Bronchial epithelial cell (primary cell): Measurements from ENCODE around the gene RANBP9. TPM values are rescaled to one million over a fixed set of nuclear protein-coding genes. Genes with fewer than 3 reads are reported as not detected.

ENCODE experiments used
- DNase-seq: peaks from one replicate; pipeline ENCODE4 v3.0.0-alpha.2; 2010; ENCODE audit warnings: low read depth
- FAIRE-seq: peaks from 2 replicates; lab custom pipeline; 2011; peaks lifted over from hg19 to GRCh38; lab: Jason Lieb, UNC
- H3K27me3 ChIP-seq: 2 replicates; pipeline ENCODE4 v1.5.1; 2011; ENCODE audit warnings: low read length; ENCODE audit not compliant: control insufficient read depth, insufficient read depth
- H3K36me3 ChIP-seq: 2 replicates; pipeline ENCODE4 v1.5.1; 2011; ENCODE audit warnings: low read length; ENCODE audit not compliant: control insufficient read depth, insufficient read depth
- H3K4me3 ChIP-seq: 2 replicates; pipeline ENCODE4 v1.5.1; 2011; ENCODE audit warnings: mild to moderate bottlenecking, low read depth, low read length, control low read depth
- total RNA-seq: library from RNA; depleted of rRNA; stranded (reverse); fragments of >200 nt; gene quantifications from 2 replicates; pipeline ENCODE4 v1.2.1, GENCODE V29; 2014
- TF ChIP-seq, protein P1 (sequence below): IDR thresholded peaks from 2 replicates; pipeline ENCODE4 v1.5.1; 2011; ENCODE audit warnings: mild to moderate bottlenecking, moderate library complexity, low read length, control low read depth, inconsistent platforms; ENCODE audit not compliant: insufficient read depth, severe bottlenecking

The RANBP9 gene
- total RNA-seq, 1 donor from 2014 or later, result 27.4 TPM

DNA sequence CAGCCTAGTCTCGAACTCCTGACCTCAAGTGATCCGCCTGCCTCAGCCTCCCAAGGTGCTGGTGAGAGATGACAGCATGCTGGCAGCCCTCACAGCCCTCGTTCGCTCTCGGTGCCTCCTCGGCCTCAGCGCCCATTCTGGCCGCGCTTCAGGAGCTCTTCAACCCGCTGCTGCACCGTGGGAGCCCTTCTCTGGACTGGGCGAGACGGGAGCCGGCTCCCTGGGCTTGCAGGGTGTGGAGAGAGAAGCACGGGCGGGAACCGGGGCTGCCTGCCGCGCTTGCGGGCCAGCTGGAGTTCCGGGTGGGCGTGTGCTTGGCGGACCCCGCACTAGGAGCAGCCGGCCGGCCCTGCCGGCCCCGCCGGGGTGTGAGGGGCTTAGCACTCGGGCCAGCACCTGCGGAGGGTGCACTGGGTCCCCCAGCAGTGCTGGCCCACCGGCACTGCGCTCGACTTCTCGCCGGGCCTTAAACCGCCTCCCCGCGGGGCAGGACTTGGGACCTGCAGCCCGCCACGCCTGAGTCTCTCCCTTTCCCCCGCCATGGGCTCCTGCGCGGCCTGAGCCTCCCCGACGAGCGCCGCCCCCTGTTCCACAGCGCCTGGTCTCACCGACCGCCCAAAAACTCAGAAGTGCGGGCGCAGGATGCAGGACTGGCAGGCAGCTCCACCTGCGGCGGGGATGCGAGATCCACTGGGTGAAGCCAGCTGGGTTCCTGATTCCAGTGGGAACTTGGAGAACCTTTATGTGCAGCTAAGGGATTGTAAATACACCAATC is 31.5 kb upstream of the RANBP9 start:
- DNase-seq (no peak), FAIRE-seq (no peak)
- Histone ChIP-seq H3K27me3 (no peaks in the 10 kb centered on the region), H3K4me3 (no peak overlapping the region), H3K36me3 (no peaks in the 10 kb centered on the region)
- TF ChIP-seq, protein P1, sequence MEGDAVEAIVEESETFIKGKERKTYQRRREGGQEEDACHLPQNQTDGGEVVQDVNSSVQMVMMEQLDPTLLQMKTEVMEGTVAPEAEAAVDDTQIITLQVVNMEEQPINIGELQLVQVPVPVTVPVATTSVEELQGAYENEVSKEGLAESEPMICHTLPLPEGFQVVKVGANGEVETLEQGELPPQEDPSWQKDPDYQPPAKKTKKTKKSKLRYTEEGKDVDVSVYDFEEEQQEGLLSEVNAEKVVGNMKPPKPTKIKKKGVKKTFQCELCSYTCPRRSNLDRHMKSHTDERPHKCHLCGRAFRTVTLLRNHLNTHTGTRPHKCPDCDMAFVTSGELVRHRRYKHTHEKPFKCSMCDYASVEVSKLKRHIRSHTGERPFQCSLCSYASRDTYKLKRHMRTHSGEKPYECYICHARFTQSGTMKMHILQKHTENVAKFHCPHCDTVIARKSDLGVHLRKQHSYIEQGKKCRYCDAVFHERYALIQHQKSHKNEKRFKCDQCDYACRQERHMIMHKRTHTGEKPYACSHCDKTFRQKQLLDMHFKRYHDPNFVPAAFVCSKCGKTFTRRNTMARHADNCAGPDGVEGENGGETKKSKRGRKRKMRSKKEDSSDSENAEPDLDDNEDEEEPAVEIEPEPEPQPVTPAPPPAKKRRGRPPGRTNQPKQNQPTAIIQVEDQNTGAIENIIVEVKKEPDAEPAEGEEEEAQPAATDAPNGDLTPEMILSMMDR, result no peak

DNA sequence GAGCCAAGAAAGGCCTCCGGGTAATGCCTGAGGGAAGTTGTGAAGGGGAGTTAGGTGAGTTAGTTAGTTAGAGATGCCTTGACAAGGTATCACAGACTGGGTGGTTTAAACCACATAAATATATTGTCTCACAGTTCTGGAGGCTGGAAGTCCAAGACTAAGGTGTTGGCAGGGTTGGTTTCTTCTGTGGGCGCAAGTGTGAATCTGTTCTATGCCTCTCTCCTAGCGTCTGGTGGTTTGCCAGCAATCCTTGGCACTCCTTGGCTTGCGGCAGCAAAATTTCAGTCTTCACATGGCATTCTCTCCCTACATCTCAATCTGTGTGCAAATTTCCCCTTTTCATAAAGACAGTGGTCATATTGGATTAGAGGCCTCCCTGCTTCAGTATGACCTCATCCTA is 29.7 kb upstream of the RANBP9 start:
- FAIRE-seq (no peak), DNase-seq (no peak)
- H3K4me3 ChIP-seq, result no peak overlapping the region
- TF ChIP-seq, protein P1, result no peak
- no peaks in the 10 kb centered on the region for H3K36me3 ChIP-seq
- H3K27me3 ChIP-seq, result no peaks in the 10 kb centered on the region

- DNase-seq (no peak), FAIRE-seq (no peak)
- no peak overlapping the region for H3K4me3 ChIP-seq
- TF ChIP-seq, protein P1, result no peak
- no peaks in the 10 kb centered on the region for H3K27me3 ChIP-seq
- no peaks in the 10 kb centered on the region for H3K36me3 ChIP-seq
Measured at GRCh38 chr6:13735031-13735430, 23.4 kb upstream of the RANBP9 start.

DNA sequence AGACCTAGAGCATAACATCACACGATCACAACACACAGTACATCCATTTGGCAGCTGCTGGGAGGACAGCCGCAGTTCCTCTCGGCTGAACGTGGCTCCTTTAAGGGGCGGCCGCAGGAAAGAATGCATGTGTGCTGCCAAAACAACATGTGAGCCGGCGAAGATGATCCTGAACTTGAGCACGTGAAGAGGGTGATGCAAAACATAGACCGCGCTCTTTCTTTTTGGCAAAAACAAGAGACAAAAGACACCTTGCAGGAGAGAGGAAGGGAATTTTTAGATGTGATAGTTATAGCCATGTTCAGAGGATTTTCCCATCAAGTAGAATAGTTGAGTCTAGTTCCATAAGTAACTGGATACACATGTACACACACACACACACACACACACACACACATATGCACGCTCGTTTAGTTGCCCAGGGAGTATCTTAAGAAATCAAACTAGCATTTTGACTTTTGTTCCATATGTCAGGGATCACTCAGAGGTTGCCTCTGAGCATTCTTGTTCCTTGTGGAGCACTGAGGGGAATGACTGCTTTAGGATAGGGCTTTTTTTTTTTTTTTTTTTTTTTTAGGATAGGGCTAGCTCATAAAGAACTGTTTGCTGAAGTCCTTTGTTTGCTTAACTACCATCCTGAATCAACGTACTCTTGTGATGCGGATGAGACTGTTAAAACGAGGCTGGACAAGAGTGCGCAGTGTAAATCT is 21.7 kb upstream of the RANBP9 start:
- DNase-seq (peak; percentile 64), FAIRE-seq (no peak)
- H3K27me3 ChIP-seq, result no peaks in the 10 kb centered on the region
- no peaks in the 10 kb centered on the region for H3K36me3 ChIP-seq
- peak overlapping the region; percentile 20 for H3K4me3 ChIP-seq
- TF ChIP-seq, protein P1, result no peak

GRCh38 chr6:13730704-13731103 is 19.1 kb upstream of the RANBP9 start:
- Histone ChIP-seq H3K4me3 (no peak overlapping the region), H3K27me3 (no peaks in the 10 kb centered on the region), H3K36me3 (no peaks in the 10 kb centered on the region)
- TF ChIP-seq, protein P1, result no peak
- FAIRE-seq, result no peak
- no peak for DNase-seq
